T-helper 17 cell (primary cell): ENCODE measurements around the gene COMMD6. TPM values are rescaled to one million over a fixed set of nuclear protein-coding genes. Genes with fewer than 3 reads are reported as not detected.

Experiments
- ATAC-seq: fragments of 150-1000 bp; cut with Tn5 transposase; 2 replicates; pipeline ENCODE4 v1.10.0; 2021; ENCODE audit warnings: mild to moderate bottlenecking, moderate library complexity
- DNase-seq, 3 donors: peaks; one replicate each; pipeline versions ENCODE4 v3.0.0 to v3.0.0-alpha.2; 2020 to 2021
- H3K9me3 ChIP-seq: one replicate; pipeline ENCODE4 v1.7.0; 2013; ENCODE audit warnings: low read length, mild to moderate bottlenecking; ENCODE audit not compliant: control insufficient read depth, poor library complexity, severe bottlenecking
- H3K27ac Mint-ChIP-seq: one replicate; pipeline ENCODE4 v1.8.0; 2022; ENCODE audit warnings: mild to moderate bottlenecking, moderate library complexity, mixed read lengths
- H3K27me3 Mint-ChIP-seq: one replicate; pipeline ENCODE4 v1.8.0; 2022; ENCODE audit warnings: mixed read lengths
- H3K36me3 Mint-ChIP-seq: one replicate; pipeline ENCODE4 v1.8.0; 2022; ENCODE audit warnings: low read depth, mixed read lengths
- H3K4me1 Mint-ChIP-seq: one replicate; pipeline ENCODE4 v1.8.0; 2022; ENCODE audit warnings: mild to moderate bottlenecking, mixed read lengths
- H3K4me3 Mint-ChIP-seq: one replicate; pipeline ENCODE4 v1.8.0; 2022; ENCODE audit warnings: mild to moderate bottlenecking, moderate library complexity, mixed read lengths
- total RNA-seq, 4 donors: library from RNA in 2 of 4; stranded (reverse) in 2 of 4; gene quantifications; one replicate each; pipeline ENCODE4 v1.2.3 and lab custom pipeline; 2022 to 2026

The COMMD6 gene
- total RNA-seq, 2 donors from 2014 or later: 192 to 215 TPM

- Mint-ChIP-seq H3K27me3 (peaks cover 71% of the 10 kb centered on the region), H3K4me3 (no peak overlapping the region), H3K36me3 (peaks cover 8% of the 10 kb centered on the region), H3K27ac (no peak overlapping the region), H3K4me1 (peaks cover 9% of the 10 kb centered on the region)
- ATAC-seq: no peak
- no peak for DNase-seq
- no peaks in the 10 kb centered on the region for H3K9me3 ChIP-seq
Measured at GRCh38 chr13:75486146-75487062, 51.2 kb downstream of the COMMD6 start.

- H3K4me3 Mint-ChIP-seq: no peak overlapping the region
- peaks cover 7% of the 10 kb centered on the region for H3K36me3 Mint-ChIP-seq
- H3K27ac Mint-ChIP-seq: no peak overlapping the region
- H3K4me1 Mint-ChIP-seq: peaks cover 14% of the 10 kb centered on the region
- ATAC-seq (no peak), DNase-seq (no peak)
- peaks cover 67% of the 10 kb centered on the region for H3K27me3 Mint-ChIP-seq
- H3K9me3 ChIP-seq: no peaks in the 10 kb centered on the region
Measured at GRCh38 chr13:75485286-75486062, 52.2 kb downstream of the COMMD6 start.

GRCh38 chr13:75482820-75483079, 54.9 kb downstream of the COMMD6 start:
- peaks cover 7% of the 10 kb centered on the region for H3K36me3 Mint-ChIP-seq

GRCh38 chr13:75482070-75482819, 55.4 kb downstream of the COMMD6 start, which contains the start of gene TBC1D4:
Gene TBC1D4, minus strand, starts transcription at chr13:75482169. Its CDS starts 402 bp downstream, at chr13:75481767.
- ATAC-seq: peak; percentile 75
- Mint-ChIP-seq H3K27me3 (peaks cover 71% of the 10 kb centered on the region), H3K4me3 (peak within 1 kb of the TSS; percentile 100), H3K4me1 (peaks cover 14% of the 10 kb centered on the region), H3K36me3 (peaks cover 7% of the 10 kb centered on the region), H3K27ac (peak within 1 kb of the TSS; percentile 24)
- peak; percentile 8 to 23 (median 20) for DNase-seq
- H3K9me3 ChIP-seq: no peaks in the 10 kb centered on the region

More at GRCh38 chr13:75482820-75483079, 54.9 kb downstream of the COMMD6 start:
- DNase-seq (no peak), ATAC-seq (no peak)
- Mint-ChIP-seq H3K4me3 (peak overlapping the region; percentile 100), H3K27me3 (peaks cover 76% of the 10 kb centered on the region), H3K4me1 (peaks cover 14% of the 10 kb centered on the region), H3K27ac (peak overlapping the region; percentile 24)
- H3K9me3 ChIP-seq: no peaks in the 10 kb centered on the region

- H3K4me3 Mint-ChIP-seq: peak overlapping the region; percentile 100
- H3K36me3 Mint-ChIP-seq: peaks cover 7% of the 10 kb centered on the region
- H3K9me3 ChIP-seq: no peaks in the 10 kb centered on the region
- no peak overlapping the region for H3K27ac Mint-ChIP-seq
- DNase-seq (peak in 2 of 3 donors; percentile 7 to 16), ATAC-seq (peak; percentile 48)
- H3K4me1 Mint-ChIP-seq: peaks cover 11% of the 10 kb centered on the region
- peaks cover 71% of the 10 kb centered on the region for H3K27me3 Mint-ChIP-seq
Measured at GRCh38 chr13:75481176-75482069, 56.2 kb downstream of the COMMD6 start.

- H3K4me1 Mint-ChIP-seq: peaks cover 11% of the 10 kb centered on the region
- no peak overlapping the region for H3K27ac Mint-ChIP-seq
- H3K9me3 ChIP-seq: no peaks in the 10 kb centered on the region
- DNase-seq (no peak), ATAC-seq (peak; percentile 26)
- peak overlapping the region; percentile 100 for H3K4me3 Mint-ChIP-seq
- peaks cover 7% of the 10 kb centered on the region for H3K36me3 Mint-ChIP-seq
- peaks cover 67% of the 10 kb centered on the region for H3K27me3 Mint-ChIP-seq
Measured at GRCh38 chr13:75480671-75481175, 56.9 kb downstream of the COMMD6 start.

DNA sequence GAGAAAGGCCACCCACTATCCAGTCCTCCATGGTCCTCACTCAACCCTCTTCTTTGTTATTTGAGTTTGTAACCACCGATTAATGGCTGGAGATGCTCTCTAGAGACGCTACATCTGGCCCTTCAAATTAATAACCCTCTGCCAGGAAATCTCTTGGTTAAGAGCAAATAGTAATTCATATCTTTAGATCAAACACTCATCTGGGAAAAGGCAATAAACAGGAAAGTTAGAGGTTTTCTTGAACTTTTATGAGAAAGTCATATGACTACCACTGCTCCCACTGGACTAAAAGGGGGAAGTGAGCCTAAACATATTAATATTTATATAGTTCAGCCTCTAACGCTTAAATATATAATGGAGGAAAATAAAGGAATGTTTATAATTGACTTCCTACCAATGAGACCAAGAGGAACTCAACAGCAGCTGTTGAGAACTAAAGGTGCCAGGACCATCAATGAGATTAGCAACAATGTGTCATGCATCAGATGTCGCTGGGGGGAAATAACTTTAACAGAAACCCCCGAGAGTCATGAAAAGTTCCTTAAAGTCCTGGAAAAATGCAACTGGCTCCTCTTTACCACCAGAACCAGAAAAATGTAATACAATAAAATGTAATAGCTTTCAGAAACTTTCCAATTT, 58.4 kb downstream of the COMMD6 start:
- ATAC-seq: no peak
- peaks cover 55% of the 10 kb centered on the region for H3K27me3 Mint-ChIP-seq

DNA sequence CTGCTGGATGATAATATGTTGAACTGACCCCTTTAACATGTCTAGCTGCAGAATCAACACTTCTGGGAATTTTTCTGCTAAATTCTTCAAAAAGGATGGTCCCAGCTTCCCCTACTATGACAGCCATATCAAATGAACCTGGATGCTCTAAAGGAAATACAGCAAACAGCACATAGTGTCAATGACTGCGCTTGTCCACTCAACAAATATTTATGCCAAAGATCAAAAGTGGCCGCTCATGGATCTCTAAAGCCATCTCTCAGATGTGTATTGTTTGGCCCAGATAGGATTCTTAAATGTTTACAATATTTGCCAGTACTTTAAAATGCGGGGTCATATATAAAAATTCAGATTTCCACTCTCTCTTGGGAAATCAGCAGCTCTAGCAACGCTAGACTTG, 59.0 kb downstream of the COMMD6 start:
- ATAC-seq: no peak
- Mint-ChIP-seq H3K4me1 (peaks cover 11% of the 10 kb centered on the region), H3K36me3 (peaks cover 3% of the 10 kb centered on the region), H3K27ac (no peak overlapping the region), H3K27me3 (peaks cover 50% of the 10 kb centered on the region), H3K4me3 (no peak overlapping the region)
- DNase-seq: no peak
- no peaks in the 10 kb centered on the region for H3K9me3 ChIP-seq

More for the DNA sequence above, 58.4 kb downstream of the COMMD6 start:
- no peaks in the 10 kb centered on the region for H3K9me3 ChIP-seq
- H3K36me3 Mint-ChIP-seq: peaks cover 3% of the 10 kb centered on the region
- DNase-seq: no peak
- no peak overlapping the region for H3K4me3 Mint-ChIP-seq
- no peak overlapping the region for H3K27ac Mint-ChIP-seq
- H3K4me1 Mint-ChIP-seq: peaks cover 11% of the 10 kb centered on the region

Other genes with a start within 250 kb of the COMMD6 start
- 10 to 100 TPM; 64.9 to 67.1 TPM for gene TBC1D4, start 55.7 kb downstream of the COMMD6 start, total RNA-seq
- 10 to 100 TPM; 18.2 to 27.3 TPM for gene UCHL3, start 11.9 kb upstream of the COMMD6 start, total RNA-seq
- gene LMO7, start 98.5 kb upstream of the COMMD6 start, total RNA-seq: 10 to 100 TPM; 10.2 to 12.3 TPM